HG02759 (cell line): ENCODE data around the gene RFPL2.
"Not testable (repeated sequence)": the region's sequence is repeated elsewhere in the genome, so short reads cannot be mapped to it uniquely, and the experiment has no call there.

Source experiments
- ATAC-seq: cut with Tn5 transposase; IDR thresholded peaks from one replicate; pipeline ENCODE4 v1.9.1; 2021; ENCODE audit warnings: mild to moderate bottlenecking, moderate library complexity; ENCODE audit not compliant: unreplicated experiment

RFPL2 gene

GRCh38 chr22:32206774-32207758 is 2.2 kb upstream of the RFPL2 start:
- no peak for ATAC-seq

GRCh38 chr22:32205974-32206773 is 1.3 kb upstream of the RFPL2 start:
- no peak for ATAC-seq

- ATAC-seq, result no peak
These were observed 625 bp downstream of the RFPL2 start for GRCh38 chr22:32204040-32204855.

- no peak for ATAC-seq
These were observed 1.5 kb downstream of the RFPL2 start for GRCh38 chr22:32203181-32204039.

GRCh38 chr22:32202539-32203180 is 2.2 kb downstream of the RFPL2 start:
- no peak for ATAC-seq

- no peak for ATAC-seq
These were observed 2.7 kb downstream of the RFPL2 start for GRCh38 chr22:32202161-32202538.

GRCh38 chr22:32200752-32201151 is 4.1 kb downstream of the RFPL2 start:
- ATAC-seq, result no peak

- ATAC-seq, result no peak
These were observed 4.9 kb downstream of the RFPL2 start for GRCh38 chr22:32199961-32200360.

- no peak for ATAC-seq
These were observed 5.5 kb downstream of the RFPL2 start for GRCh38 chr22:32199341-32199740.

- ATAC-seq, result not testable (repeated sequence)
These were observed 7.2 kb downstream of the RFPL2 start for GRCh38 chr22:32197553-32198226.

GRCh38 chr22:32195900-32196299 is 9.0 kb downstream of the RFPL2 start:
- not testable (repeated sequence) for ATAC-seq

GRCh38 chr22:32193346-32193745 is 11.5 kb downstream of the RFPL2 start:
- ATAC-seq, result not testable (repeated sequence)

- ATAC-seq, result not testable (repeated sequence)
These were observed 13.9 kb downstream of the RFPL2 start for GRCh38 chr22:32191021-32191420.

- ATAC-seq, result no peak
These were observed 19.1 kb downstream of the RFPL2 start for GRCh38 chr22:32185821-32186220.

GRCh38 chr22:32183625-32184024 is 21.2 kb downstream of the RFPL2 start:
- ATAC-seq, result no peak

GRCh38 chr22:32181043-32181442 is 23.8 kb downstream of the RFPL2 start:
- no peak for ATAC-seq

GRCh38 chr22:32177221-32177765 is 27.6 kb downstream of the RFPL2 start:
- ATAC-seq, result no peak
